Activated CD8-positive, alpha-beta memory T cell treated with anti-CD3 and anti-CD28 coated beads for 48 hours (primary cell): Measurements from ENCODE around the gene ARFGEF3.
A peak's percentile ranks its signal among the peaks of the same experiment; 100 is the strongest.

Source experiments
- DNase-seq, 3 experiments: peaks; one replicate each; pipeline ENCODE4 v3.0.0-alpha.2; 2020; ENCODE audit warnings: low read depth in 2 of 3, low spot score in 2 of 3

ARFGEF3 gene

GRCh38 chr6:138161088-138161337 is 726 bp upstream of the ARFGEF3 start:
- no peak for DNase-seq

GRCh38 chr6:138162111-138162954 is 594 bp downstream of the ARFGEF3 start:
- peak in 1 of 3 experiments; percentile 6 for DNase-seq

- no peak for DNase-seq
These were observed 1.3 kb downstream of the ARFGEF3 start for GRCh38 chr6:138162955-138163575.

- no peak for DNase-seq
These were observed 13.9 kb downstream of the ARFGEF3 start for GRCh38 chr6:138175596-138175995.

GRCh38 chr6:138176652-138177232 is 15.0 kb downstream of the ARFGEF3 start:
- no peak for DNase-seq

GRCh38 chr6:138182939-138183789 is 21.4 kb downstream of the ARFGEF3 start:
- no peak for DNase-seq

DNA sequence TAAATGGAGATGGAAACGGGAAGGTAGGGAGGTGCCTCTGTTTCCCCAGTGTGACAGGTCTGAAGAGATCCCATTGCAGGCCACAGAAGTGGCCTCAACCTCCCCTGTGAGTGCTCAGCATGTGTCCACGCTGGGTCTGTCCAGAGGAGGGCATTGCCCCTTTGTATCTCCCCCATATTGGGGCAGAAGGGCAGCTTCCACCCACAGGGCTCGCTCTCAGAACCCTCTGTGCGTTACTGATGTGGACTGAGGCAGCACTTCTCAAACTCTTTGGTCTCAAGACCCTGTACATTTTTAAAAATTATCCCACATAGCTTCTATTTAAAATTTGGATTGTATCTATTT is 22.0 kb downstream of the ARFGEF3 start:
- no peak for DNase-seq

- no peak for DNase-seq
These were observed 22.5 kb downstream of the ARFGEF3 start for GRCh38 chr6:138184230-138184629.

DNA sequence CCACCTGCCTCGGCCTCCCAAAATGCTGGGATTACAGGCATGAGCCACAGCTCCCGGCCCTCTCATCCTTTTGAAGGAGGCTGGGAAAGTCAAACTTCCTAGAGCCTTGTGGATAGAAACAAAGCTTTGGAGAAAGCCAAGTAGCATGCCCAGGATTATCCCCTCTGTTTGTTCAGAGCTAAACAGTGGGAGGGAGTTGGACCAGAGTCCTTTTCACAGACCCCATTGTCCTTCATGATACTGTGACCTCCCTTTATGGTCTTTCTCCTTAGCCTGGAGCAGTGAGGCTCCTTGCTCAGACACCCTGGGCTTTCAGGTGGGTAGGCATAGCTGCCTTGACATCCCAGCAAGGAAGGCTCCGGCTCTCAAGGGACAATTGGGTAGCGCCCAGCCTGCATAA is 25.4 kb downstream of the ARFGEF3 start:
- DNase-seq = no peak

DNA sequence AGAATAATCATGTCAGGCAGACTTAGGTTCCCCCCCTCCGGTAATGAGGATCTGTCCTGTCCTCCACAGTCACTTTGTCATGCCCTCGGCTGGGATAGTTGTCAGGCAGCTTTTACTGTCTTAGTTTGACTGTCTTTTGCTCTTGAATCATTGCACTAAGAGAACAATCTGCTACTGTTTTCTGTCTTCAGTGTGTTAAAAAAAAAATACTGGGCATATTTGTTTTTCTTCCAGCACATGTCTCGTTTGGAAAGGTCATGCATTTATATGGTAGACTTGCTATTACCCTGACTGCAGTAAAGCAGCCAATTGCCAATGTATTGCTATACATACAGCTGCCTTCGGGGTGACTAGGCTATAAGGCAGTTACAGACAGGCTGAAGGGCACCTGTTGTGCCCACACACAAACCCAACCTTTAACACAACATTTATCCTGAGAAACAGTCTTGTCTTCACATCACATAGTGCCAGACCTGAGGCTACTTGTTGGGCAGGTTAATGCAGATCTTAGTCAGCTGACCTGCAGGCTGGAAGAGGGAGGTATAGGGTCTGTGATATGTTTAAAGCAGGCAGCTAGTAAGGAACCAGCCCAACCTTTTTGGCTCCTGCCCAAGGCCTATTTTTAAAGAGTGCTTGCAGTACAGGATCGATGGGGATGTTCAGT is 26.7 kb downstream of the ARFGEF3 start:
- DNase-seq = no peak

DNA sequence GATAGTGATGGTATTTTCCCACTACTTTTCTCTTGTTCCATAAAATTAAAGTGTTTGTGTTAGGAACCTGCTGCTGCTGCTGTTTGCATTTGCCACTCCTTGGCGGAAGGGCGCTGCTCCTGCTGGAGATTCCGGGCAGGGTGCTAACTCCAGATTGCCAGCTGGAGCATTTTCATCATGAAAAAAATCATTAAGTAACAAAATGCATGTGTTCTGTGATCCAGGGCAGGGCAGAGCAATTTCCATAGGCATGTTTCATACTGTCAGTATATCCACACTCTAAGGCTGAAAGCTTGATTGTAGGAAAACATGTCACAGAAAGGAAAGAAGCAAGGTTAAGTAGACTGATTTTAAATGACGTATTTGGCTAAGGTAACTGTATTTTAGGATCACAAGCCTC is 32.5 kb downstream of the ARFGEF3 start:
- no peak for DNase-seq

- DNase-seq = no peak
These were observed 34.5 kb downstream of the ARFGEF3 start for GRCh38 chr6:138196122-138196738.

GRCh38 chr6:138197570-138197969 is 35.8 kb downstream of the ARFGEF3 start:
- DNase-seq = no peak

GRCh38 chr6:138198430-138199091 is 36.8 kb downstream of the ARFGEF3 start:
- no peak for DNase-seq

- no peak for DNase-seq
These were observed 40.1 kb downstream of the ARFGEF3 start for GRCh38 chr6:138201836-138202235.

GRCh38 chr6:138203315-138203714 is 41.6 kb downstream of the ARFGEF3 start:
- DNase-seq = no peak

DNA sequence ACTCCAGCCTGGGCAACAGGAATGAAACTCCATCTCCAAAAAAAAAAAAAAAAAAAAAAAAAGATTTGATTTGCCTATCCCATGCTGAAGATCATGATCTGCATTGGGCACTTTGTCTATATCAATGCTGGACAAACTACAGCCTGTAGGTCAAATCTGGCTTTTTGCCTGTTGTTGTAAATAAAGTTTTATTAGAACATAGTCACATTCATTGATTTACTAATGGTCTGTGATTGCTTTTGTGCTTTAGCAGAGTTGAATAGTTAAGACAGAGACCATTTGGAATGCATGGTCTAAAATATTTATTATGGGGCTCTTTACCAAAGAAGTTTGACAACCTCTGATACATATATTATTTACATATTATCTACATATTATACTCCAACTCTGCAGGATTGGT is 42.6 kb downstream of the ARFGEF3 start:
- DNase-seq = no peak

DNA sequence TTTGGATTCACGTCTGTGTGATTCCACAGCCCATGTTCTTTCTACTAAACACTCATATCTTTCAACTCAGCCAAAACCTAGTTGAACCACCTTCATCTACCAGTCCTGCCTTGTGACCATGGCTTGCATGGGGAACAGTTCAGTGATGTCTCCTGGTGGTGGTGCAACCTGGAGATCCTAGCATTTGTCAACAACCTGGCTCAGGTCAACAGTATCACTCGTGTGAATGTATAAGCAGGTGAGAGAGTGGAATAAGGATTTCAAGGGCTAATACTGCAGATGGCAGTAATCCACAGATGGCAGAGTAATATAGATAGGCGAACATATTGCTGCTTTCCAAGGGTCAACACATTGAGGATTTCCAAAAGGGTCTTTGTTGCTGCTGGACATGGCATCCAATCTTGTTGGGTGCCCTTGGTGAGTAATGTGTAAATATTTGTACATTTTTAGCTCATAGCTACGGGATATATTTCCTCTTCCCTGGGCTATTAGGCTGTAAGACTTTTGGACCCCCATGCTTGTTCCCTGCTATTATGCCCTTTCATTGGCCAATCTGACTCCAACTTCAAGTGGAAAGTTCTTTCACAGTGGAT is 43.1 kb downstream of the ARFGEF3 start:
- DNase-seq = no peak

- no peak for DNase-seq
These were observed 43.8 kb downstream of the ARFGEF3 start for GRCh38 chr6:138205437-138206094.
